Measurements from ENCODE around the gene ACKR1. TPM values are rescaled to one million over a fixed set of nuclear protein-coding genes. Genes with fewer than 3 reads are reported as not detected.

ACKR1 gene
- polyA plus RNA-seq, 1 of the 3 experiments (the other 2 are of a cell fraction), result 0.02 TPM

DNA sequence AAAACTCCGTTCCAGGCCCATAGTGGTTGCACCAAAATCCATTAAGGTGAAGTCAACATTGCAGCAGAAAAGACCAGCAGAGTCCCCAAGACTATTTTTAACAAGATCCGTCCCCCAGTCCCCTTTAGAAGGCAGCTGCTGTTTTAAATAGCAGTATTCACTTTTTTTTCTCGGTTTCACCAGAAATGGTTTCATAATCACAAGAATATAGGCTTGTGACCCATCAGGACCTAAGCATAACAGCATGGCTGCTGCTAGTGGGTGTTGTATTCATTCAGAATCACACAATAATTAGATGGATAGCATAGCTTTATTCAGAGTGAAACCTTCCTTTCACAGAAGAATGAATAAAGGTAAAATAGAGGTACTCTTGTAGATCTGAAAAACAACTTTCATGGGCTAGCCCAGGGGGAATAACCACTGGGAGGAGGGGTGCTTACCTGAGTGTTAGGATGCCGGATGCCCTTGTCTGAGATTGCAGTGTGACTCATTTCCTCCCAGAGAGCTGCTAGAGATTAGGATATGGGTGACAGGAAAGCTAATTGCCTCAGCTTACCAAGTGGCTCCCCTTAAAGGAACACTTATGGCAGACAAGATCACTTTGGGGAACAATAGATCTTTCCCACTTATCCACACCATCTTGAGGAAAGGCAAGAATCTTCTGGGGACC is 35.0 kb downstream of the ACKR1 start:
- WGBS (ENCODE audit: low lambda C conversion rate), result 11% methylated on average over 4 of the region's 4 CpGs
- H3K4me3 ChIP-seq (ENCODE audit: low read depth in 2 of 2, low read length in 1 of 2), result no peak overlapping the region
- H3K9ac ChIP-seq, result no peak overlapping the region
- H3K9me3 ChIP-seq, result no peaks in the 10 kb centered on the region
- no peaks in the 10 kb centered on the region for H3K36me3 ChIP-seq (replicated peaks in 1 of 2; ENCODE audit: control insufficient read depth in 1 of 2, insufficient read depth in 2 of 2, low read length in 1 of 2)
- H3K79me2 ChIP-seq (ENCODE audit: insufficient read depth), result no peaks in the 10 kb centered on the region
- CTCF ChIA-PET, result interaction anchor here (2.4 kb wide), 1 partner anchor 25 kb away, joined by 8 read pairs; no protein-coding TSS in a partner anchor
- TF ChIP-seq RCOR1 (IDR thresholded peaks at IDR 0.05; ENCODE audit: low read length) (no peak), FOSL2 (IDR thresholded peaks at IDR 0.05; ENCODE audit: borderline replicate concordance, low read depth) (no peak), RAD21 (IDR thresholded peaks at IDR 0.05; ENCODE audit: low read length) (no peak), POLR2AphosphoS5 (IDR thresholded peaks at IDR 0.05; ENCODE audit: low read depth, low read length) (no peak), NFIC (IDR thresholded peaks at IDR 0.05; ENCODE audit: borderline replicate concordance) (no peak)
- TF ChIP-seq, protein P1, sequence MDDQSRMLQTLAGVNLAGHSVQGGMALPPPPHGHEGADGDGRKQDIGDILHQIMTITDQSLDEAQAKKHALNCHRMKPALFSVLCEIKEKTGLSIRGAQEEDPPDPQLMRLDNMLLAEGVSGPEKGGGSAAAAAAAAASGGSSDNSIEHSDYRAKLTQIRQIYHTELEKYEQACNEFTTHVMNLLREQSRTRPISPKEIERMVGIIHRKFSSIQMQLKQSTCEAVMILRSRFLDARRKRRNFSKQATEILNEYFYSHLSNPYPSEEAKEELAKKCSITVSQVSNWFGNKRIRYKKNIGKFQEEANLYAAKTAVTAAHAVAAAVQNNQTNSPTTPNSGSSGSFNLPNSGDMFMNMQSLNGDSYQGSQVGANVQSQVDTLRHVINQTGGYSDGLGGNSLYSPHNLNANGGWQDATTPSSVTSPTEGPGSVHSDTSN (IDR thresholded peaks at IDR 0.05), result no peak
- TF ChIP-seq, protein P2, sequence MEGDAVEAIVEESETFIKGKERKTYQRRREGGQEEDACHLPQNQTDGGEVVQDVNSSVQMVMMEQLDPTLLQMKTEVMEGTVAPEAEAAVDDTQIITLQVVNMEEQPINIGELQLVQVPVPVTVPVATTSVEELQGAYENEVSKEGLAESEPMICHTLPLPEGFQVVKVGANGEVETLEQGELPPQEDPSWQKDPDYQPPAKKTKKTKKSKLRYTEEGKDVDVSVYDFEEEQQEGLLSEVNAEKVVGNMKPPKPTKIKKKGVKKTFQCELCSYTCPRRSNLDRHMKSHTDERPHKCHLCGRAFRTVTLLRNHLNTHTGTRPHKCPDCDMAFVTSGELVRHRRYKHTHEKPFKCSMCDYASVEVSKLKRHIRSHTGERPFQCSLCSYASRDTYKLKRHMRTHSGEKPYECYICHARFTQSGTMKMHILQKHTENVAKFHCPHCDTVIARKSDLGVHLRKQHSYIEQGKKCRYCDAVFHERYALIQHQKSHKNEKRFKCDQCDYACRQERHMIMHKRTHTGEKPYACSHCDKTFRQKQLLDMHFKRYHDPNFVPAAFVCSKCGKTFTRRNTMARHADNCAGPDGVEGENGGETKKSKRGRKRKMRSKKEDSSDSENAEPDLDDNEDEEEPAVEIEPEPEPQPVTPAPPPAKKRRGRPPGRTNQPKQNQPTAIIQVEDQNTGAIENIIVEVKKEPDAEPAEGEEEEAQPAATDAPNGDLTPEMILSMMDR (IDR thresholded peaks at IDR 0.05), result no peak
- DNase-seq, result no peak
- no peaks in the 10 kb centered on the region for H3F3A ChIP-seq (replicated peaks; ENCODE audit: insufficient read depth)
- no peaks in the 10 kb centered on the region for H3K9me2 ChIP-seq
- POLR2A ChIA-PET, result no interaction called here
- no peak overlapping the region; the same call in 1 of the 2 replicates for H2AFZ ChIP-seq (ENCODE audit: low read depth)
- no peaks in the 10 kb centered on the region for H3K27me3 ChIP-seq (ENCODE audit: insufficient read depth)
- no peaks in the 10 kb centered on the region for H4K20me1 ChIP-seq (ENCODE audit: insufficient read depth)
- H3K4me1 ChIP-seq (ENCODE audit: control insufficient read depth in 1 of 2, insufficient read depth in 2 of 2, low read depth in 1 of 2, low read length in 1 of 2), result no peaks in the 10 kb centered on the region
- no peak overlapping the region for H3K4me2 ChIP-seq
- no peak overlapping the region for H3K27ac ChIP-seq (ENCODE audit: low read depth in 2 of 2, low read length in 1 of 2)

DNA sequence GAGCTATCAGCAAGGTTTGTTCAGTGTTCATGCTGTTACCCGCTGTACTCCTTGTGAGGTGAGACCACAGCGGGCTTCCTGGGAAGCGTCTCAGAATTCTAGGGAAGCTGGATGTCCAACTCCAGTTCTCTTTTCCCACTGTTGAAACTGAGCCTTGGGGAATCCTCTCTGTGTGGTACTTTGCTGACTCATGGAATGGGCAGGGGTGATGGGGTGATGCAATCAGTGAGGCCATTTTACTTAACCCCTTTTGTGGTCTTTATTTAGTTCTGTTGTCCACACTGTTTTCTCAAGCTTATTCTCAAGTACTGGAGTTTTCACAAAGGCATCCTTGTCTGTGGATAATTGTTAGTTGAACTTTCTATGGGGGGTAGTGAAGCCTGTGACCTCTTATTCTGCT is 42.6 kb downstream of the ACKR1 start:
- no peaks in the 10 kb centered on the region for H3K79me2 ChIP-seq (ENCODE audit: insufficient read depth)
- no peak for DNase-seq
- H3K9ac ChIP-seq, result no peak overlapping the region
- POLR2A ChIA-PET, result interaction anchor here (0.5 kb wide), 1 partner anchor 33 kb away, joined by 3 read pairs; no protein-coding TSS in a partner anchor
- H3K36me3 ChIP-seq (replicated peaks in 1 of 2; ENCODE audit: control insufficient read depth in 1 of 2, insufficient read depth in 2 of 2, low read length in 1 of 2), result no peaks in the 10 kb centered on the region
- H4K20me1 ChIP-seq (ENCODE audit: insufficient read depth), result no peaks in the 10 kb centered on the region
- TF ChIP-seq, protein P3, sequence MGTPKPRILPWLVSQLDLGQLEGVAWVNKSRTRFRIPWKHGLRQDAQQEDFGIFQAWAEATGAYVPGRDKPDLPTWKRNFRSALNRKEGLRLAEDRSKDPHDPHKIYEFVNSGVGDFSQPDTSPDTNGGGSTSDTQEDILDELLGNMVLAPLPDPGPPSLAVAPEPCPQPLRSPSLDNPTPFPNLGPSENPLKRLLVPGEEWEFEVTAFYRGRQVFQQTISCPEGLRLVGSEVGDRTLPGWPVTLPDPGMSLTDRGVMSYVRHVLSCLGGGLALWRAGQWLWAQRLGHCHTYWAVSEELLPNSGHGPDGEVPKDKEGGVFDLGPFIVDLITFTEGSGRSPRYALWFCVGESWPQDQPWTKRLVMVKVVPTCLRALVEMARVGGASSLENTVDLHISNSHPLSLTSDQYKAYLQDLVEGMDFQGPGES (IDR thresholded peaks at IDR 0.05; ENCODE audit: low read depth, low read length), result no peak
- TF ChIP-seq ELF1 (IDR thresholded peaks at IDR 0.05) (no peak), MEF2A (IDR thresholded peaks at IDR 0.05; ENCODE audit: borderline replicate concordance, low read depth) (no peak)
- CTCF ChIA-PET, result interaction anchor here (2.3 kb wide), 1 partner anchor 33 kb away, joined by 10 read pairs; no protein-coding TSS in a partner anchor
- no peak overlapping the region for H3K27ac ChIP-seq (ENCODE audit: low read depth in 2 of 2, low read length in 1 of 2)
- no peaks in the 10 kb centered on the region for H3K27me3 ChIP-seq (ENCODE audit: insufficient read depth)
- no peak overlapping the region for H3K4me3 ChIP-seq (ENCODE audit: low read depth in 2 of 2, low read length in 1 of 2)
- WGBS (ENCODE audit: low lambda C conversion rate), result 44% methylated on average over 3 of the region's 3 CpGs
- H3K9me2 ChIP-seq, result no peaks in the 10 kb centered on the region
- no peak overlapping the region for H2AFZ ChIP-seq (ENCODE audit: low read depth)
- no peaks in the 10 kb centered on the region for H3K9me3 ChIP-seq
- no peak overlapping the region for H3K4me2 ChIP-seq
- no peaks in the 10 kb centered on the region for H3K4me1 ChIP-seq (ENCODE audit: control insufficient read depth in 1 of 2, insufficient read depth in 2 of 2, low read depth in 1 of 2, low read length in 1 of 2)
- no peaks in the 10 kb centered on the region for H3F3A ChIP-seq (replicated peaks; ENCODE audit: insufficient read depth)
